HEK293T (cell line): ENCODE data around the gene RPL36AL.
A peak's percentile ranks its signal among the peaks of the same experiment; 100 is the strongest.
"Not testable (repeated sequence)": the region's sequence is repeated elsewhere in the genome, so short reads cannot be mapped to it uniquely, and the experiment has no call there.

Experiments
- CTCF ChIA-PET: fragments of 350-600 bp; formaldehyde crosslinking; extraction: SDS; loops from one replicate; lab custom pipeline; 2021; ENCODE audit warnings: antibody characterized with exemption, inconsistent platforms; lab: Yijun Ruan, JAX
- POLR2A ChIA-PET: fragments of 350-600 bp; formaldehyde crosslinking; extraction: SDS; loops from one replicate; lab custom pipeline; 2020; ENCODE audit warnings: antibody characterized with exemption, inconsistent platforms; lab: Yijun Ruan, JAX
- DNase-seq: peaks from one replicate; pipeline ENCODE4 v3.0.0; 2012; ENCODE audit warnings: mixed read lengths; ENCODE audit errors: extremely low spot score
- ARNT ChIP-seq: fragments of 450-650 bp; IDR thresholded peaks from 2 replicates; pipeline ENCODE4 v1.6.1; 2017; ENCODE audit warnings: mild to moderate bottlenecking
- BHLHE40 ChIP-seq: fragments of 450-650 bp; IDR thresholded peaks from 2 replicates; pipeline ENCODE4 v1.6.1; 2016; ENCODE audit warnings: mild to moderate bottlenecking, moderate library complexity, borderline replicate concordance
- CTBP1 ChIP-seq: fragments of 450-650 bp; IDR thresholded peaks from 2 replicates; pipeline ENCODE4 v1.6.1; 2016; ENCODE audit warnings: borderline replicate concordance
- ELF4 ChIP-seq: fragments of 450-650 bp; IDR thresholded peaks from 2 replicates; pipeline ENCODE4 v1.6.1; 2017; ENCODE audit warnings: antibody characterized with exemption
- FOXA1 ChIP-seq: fragments of 450-650 bp; IDR thresholded peaks from 2 replicates; pipeline ENCODE4 v1.6.1; 2016; ENCODE audit warnings: mild to moderate bottlenecking
- FOXK2 ChIP-seq: fragments of 450-650 bp; IDR thresholded peaks from 2 replicates; pipeline ENCODE4 v1.6.1; 2016; ENCODE audit warnings: mild to moderate bottlenecking
- FOXM1 ChIP-seq: fragments of 450-650 bp; IDR thresholded peaks from 2 replicates; pipeline ENCODE4 v1.6.1; 2017; ENCODE audit warnings: mild to moderate bottlenecking, borderline replicate concordance
- HDGF ChIP-seq: fragments of 450-650 bp; IDR thresholded peaks from 2 replicates; pipeline ENCODE4 v1.6.1; 2017; ENCODE audit warnings: antibody characterized with exemption, borderline replicate concordance
- L3MBTL2 ChIP-seq: fragments of 450-650 bp; conservative IDR thresholded peaks from 2 replicates; pipeline ENCODE4 v1.6.1; 2016; ENCODE audit warnings: mild to moderate bottlenecking
- LEF1 ChIP-seq: fragments of 450-650 bp; IDR thresholded peaks from 2 replicates; pipeline ENCODE4 v1.6.1; 2017; ENCODE audit warnings: mild to moderate bottlenecking, borderline replicate concordance
- NFRKB ChIP-seq: fragments of 450-650 bp; IDR thresholded peaks from 2 replicates; pipeline ENCODE4 v1.6.1; 2016; ENCODE audit warnings: mild to moderate bottlenecking, moderate library complexity
- PKNOX1 ChIP-seq: fragments of 450-650 bp; IDR thresholded peaks from 2 replicates; pipeline ENCODE4 v1.6.1; 2016
- SP1 ChIP-seq: fragments of 450-650 bp; IDR thresholded peaks from 2 replicates; pipeline ENCODE4 v1.6.1; 2017
- SUZ12 ChIP-seq: fragments of 450-650 bp; IDR thresholded peaks from 2 replicates; pipeline ENCODE4 v1.6.1; 2016; ENCODE audit warnings: mild to moderate bottlenecking
- TARDBP ChIP-seq: fragments of 450-650 bp; IDR thresholded peaks from 2 replicates; pipeline ENCODE4 v1.6.1; 2016
- ZNF384 ChIP-seq: fragments of 450-650 bp; IDR thresholded peaks from 2 replicates; pipeline ENCODE4 v1.6.1; 2016

Gene RPL36AL

DNA sequence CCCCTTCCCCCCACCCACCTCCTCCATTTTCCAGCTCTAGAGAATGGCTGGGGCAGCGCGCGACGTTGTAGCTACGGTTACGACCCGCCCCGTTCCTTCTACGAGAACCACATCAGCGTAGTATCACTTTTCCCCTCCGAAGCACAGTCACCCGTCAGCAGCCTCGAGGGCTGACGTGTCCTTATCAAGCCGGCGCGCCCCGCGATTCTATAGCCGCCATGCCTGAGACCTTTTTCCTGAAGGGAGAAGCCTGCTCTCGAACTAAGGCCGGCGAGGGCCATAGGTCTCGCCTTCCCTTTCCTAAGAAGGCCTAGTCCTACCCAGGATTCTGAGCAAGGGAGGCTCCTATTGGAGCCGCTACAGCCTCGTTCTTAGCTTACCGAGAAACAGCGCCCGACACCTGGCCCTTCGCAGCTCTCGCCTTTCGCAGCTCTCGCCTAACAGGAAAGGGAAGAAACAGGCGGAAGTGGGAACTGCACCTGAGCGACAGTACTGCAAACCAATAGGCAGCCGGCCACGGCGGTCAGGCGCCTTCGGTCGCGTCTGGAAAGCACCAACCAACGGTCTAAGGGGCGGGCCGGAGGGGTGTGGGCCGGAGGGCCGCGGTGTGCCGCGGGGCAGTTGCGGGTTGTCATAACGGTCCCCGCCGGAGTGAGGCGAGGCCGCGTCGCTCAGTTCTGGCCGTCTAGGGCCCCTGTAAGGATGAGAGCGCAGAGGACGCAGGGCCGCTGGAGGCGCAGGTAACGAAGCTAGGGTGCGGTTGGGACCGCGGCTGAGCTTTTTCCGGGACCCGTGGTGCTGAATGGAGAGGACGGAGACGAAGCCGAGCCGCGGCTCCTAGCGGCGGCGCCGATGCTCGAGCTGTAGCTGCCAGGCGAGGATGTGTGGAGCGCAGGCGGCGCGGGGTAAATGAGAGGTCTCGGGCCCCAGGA, at the start of gene RPL36AL, which contains the start of gene MGAT2:
Gene RPL36AL (minus strand): TSS at position 445 of the 932 bp plus-strand sequence. CDS start 1,522 bp downstream, outside the sequence.
Gene MGAT2 (plus strand): TSS at position 618 of the 932 bp plus-strand sequence. CDS start 470 bp downstream, outside the sequence.
- TF ChIP-seq BHLHE40 (no peak), PKNOX1 (peak; percentile 99), SUZ12 (no peak), HDGF (no peak), ZNF384 (no peak), ARNT (no peak), CTBP1 (no peak), SP1 (no peak), TARDBP (no peak), ELF4 (peak; percentile 93), NFRKB (no peak), L3MBTL2 (peak; percentile 79)
- peak; percentile 93 for DNase-seq
- POLR2A ChIA-PET, result interaction anchor here (0.7 to 3.5 kb wide), 28 partner anchors 8 to 251 kb away, joined by 3 to 63 read pairs (median 6); partner anchors contain the start of genes DNAAF2, KLHDC1, KLHDC2 and LRR1
- CTCF ChIA-PET, result interaction anchor here (0.6 to 3.5 kb wide), 5 partner anchors 14 to 159 kb away, joined by 3 to 11 read pairs (median 6); partner anchors contain the start of genes DNAAF2 and RPS29

DNA sequence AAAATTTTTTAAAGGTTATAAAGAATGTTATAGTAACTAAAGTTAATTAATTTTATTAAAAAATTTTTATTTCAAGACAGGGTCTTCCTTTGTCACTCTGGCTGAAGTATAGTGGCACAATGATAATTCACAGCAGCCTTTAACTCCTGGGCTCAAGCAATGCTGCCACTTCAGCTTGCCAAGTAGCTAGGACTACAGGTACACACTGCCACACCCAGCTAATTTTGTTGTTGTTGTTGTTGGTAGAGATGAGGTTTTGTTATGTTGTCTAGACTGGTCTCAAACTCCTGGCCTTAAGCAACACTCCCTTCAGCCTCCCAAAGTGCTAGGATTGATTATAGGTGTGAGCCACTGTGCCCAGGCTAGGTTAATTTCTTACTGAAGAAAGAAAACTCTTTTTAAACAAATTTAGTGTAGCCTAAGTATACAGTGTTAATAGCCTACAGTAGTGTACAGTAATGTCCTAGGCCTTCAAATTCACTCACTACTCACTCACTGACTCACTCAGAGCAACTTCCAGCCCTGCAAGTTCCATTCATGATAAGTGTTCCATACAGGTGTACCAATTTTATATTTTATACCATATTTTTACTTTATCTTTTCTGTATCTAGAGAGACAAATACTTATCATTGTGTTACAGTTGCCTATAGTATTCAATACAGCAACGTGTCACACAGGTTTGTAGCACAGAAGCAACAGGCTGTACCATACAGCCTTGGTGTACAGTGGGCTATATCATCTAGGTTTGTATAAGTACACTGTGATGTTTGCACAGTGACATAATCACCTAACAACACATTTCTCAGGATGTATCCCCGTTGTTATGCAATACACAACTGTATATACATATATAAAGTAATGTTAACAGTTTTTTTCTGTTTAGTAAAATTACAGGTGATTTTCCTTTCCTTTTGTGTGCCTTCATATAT, 39.4 kb upstream of the RPL36AL start:
- ChIA-PET CTCF (no interaction called here), POLR2A (no interaction called here)
- no peak for DNase-seq
- TF ChIP-seq ARNT (no peak), FOXK2 (no peak), LEF1 (no peak), SUZ12 (no peak), SP1 (no peak), CTBP1 (no peak), BHLHE40 (no peak), L3MBTL2 (no peak), FOXM1 (no peak), TARDBP (no peak)

- POLR2A ChIA-PET, CTCF ChIA-PET, DNase-seq: not testable (repeated sequence)
Observed at GRCh38 chr14:49657500-49657899, 37.1 kb upstream of the RPL36AL start.

DNA sequence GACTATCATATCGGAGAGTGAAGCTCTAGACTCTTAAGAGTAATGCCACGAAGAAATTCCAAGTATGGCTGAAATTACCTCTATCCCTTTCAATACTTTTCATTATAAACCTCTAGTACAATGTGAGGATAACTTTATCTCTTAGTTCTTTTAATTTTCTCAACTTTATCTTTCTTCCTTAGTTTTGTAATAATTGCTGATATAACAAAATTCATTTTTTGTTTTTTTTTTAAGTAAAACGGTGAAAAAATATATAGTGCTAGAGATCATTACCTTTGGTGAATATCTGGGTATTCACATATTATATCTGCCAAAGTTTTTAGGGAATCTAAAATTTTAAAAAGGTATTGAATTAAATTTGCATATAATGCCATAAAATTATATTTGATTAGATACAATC, 34.1 kb upstream of the RPL36AL start:
- CTCF ChIA-PET, result no interaction called here
- POLR2A ChIA-PET, result no interaction called here
- no peak for DNase-seq
- TF ChIP-seq SP1, result no peak
- no peak for TF ChIP-seq TARDBP
- TF ChIP-seq BHLHE40, result no peak
- TF ChIP-seq CTBP1, result no peak
- TF ChIP-seq FOXM1, result no peak
- TF ChIP-seq FOXK2, result no peak

DNA sequence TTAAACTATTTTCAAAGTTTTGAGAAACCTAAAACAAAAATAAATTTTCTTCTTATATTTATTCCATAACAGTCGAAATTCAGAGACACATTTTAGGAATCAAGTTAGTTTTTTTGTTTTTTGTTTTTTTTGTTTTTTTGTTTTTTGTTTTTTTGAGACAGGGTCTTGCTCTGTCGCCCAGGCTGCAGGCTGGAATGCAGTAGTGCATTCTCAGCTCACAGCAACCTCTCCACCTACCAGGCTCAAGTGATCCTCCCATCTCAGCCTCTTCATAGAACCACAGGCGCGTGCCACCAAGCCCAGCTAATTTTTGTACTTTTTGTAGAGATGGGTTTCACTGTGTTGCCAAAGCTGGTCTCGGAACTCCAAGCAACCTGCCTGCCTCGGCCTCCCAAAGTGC, 33.1 kb upstream of the RPL36AL start:
- POLR2A ChIA-PET, result no interaction called here
- TF ChIP-seq SP1 (no peak), LEF1 (no peak), FOXA1 (no peak), ELF4 (no peak), FOXK2 (no peak), ARNT (no peak), TARDBP (no peak), L3MBTL2 (no peak), NFRKB (no peak), BHLHE40 (no peak), HDGF (no peak), PKNOX1 (no peak), SUZ12 (no peak), CTBP1 (no peak), ZNF384 (no peak), FOXM1 (no peak)
- no peak for DNase-seq
- CTCF ChIA-PET, result no interaction called here

- no peak for DNase-seq
- ChIA-PET POLR2A (no interaction called here), CTCF (no interaction called here)
- TF ChIP-seq FOXK2, result no peak
- no peak for TF ChIP-seq ELF4
- TF ChIP-seq BHLHE40, result no peak
- no peak for TF ChIP-seq HDGF
- no peak for TF ChIP-seq FOXM1
- no peak for TF ChIP-seq ARNT
- no peak for TF ChIP-seq LEF1
- TF ChIP-seq PKNOX1, result no peak
- TF ChIP-seq L3MBTL2, result no peak
- TF ChIP-seq FOXA1, result no peak
Observed at GRCh38 chr14:49642163-49642562, 21.7 kb upstream of the RPL36AL start.
